DOHH2 (cell line): Measurements from ENCODE around the gene GPRC5D.

ENCODE experiments used
- H3F3A ChIP-seq: fragments of 200-600 bp; sonication (generic), shearing (Covaris generic); 2 replicates; pipeline ENCODE4 v1.6.0; 2016; ENCODE audit warnings: antibody characterized with exemption, mild to moderate bottlenecking; ENCODE audit not compliant: control insufficient read depth, insufficient read depth
- H3K27ac ChIP-seq: fragments of 200-600 bp; sonication (generic); 2 replicates; pipeline ENCODE4 v1.5.1; 2014; ENCODE audit warnings: low read depth, mild to moderate bottlenecking, low read length, moderate library complexity
- H3K27me3 ChIP-seq: fragments of 200-600 bp; sonication (generic); 2 replicates; pipeline ENCODE4 v1.6.1; 2014; ENCODE audit warnings: mild to moderate bottlenecking, low read length, mixed read lengths; ENCODE audit not compliant: control insufficient read depth
- H3K36me3 ChIP-seq: fragments of 200-600 bp; sonication (generic); 2 replicates; pipeline ENCODE4 v1.6.1; 2014; ENCODE audit warnings: mild to moderate bottlenecking, low read length, moderate library complexity, mixed read lengths; ENCODE audit not compliant: control insufficient read depth
- H3K4me1 ChIP-seq: fragments of 200-600 bp; sonication (generic); 2 replicates; pipeline ENCODE4 v1.6.1; 2014; ENCODE audit warnings: mild to moderate bottlenecking, low read length, mixed read lengths; ENCODE audit not compliant: control insufficient read depth
- H3K4me2 ChIP-seq: fragments of 200-600 bp; sonication (generic); 2 replicates; pipeline ENCODE4 v1.6.0; 2014; ENCODE audit warnings: mild to moderate bottlenecking, low read length, moderate library complexity
- H3K4me3 ChIP-seq: fragments of 200-600 bp; sonication (generic); 2 replicates; pipeline ENCODE4 v1.5.1; 2014; ENCODE audit warnings: mild to moderate bottlenecking, low read length, mixed read lengths
- H3K79me2 ChIP-seq: fragments of 200-600 bp; sonication (generic); 2 replicates; pipeline ENCODE4 v1.6.1; 2014; ENCODE audit warnings: mild to moderate bottlenecking, low read length, mixed read lengths; ENCODE audit not compliant: control insufficient read depth
- H3K9me2 ChIP-seq: fragments of 200-600 bp; sonication (generic); replicated peaks from 2 replicates; pipeline ENCODE4 v1.6.1; 2014; ENCODE audit warnings: mild to moderate bottlenecking, low read length, mixed read lengths; ENCODE audit not compliant: control insufficient read depth
- H3K9me3 ChIP-seq: fragments of 200-600 bp; sonication (generic); 2 replicates; pipeline ENCODE4 v1.6.1; 2014; ENCODE audit warnings: antibody characterized with exemption, low read length, mixed read lengths; ENCODE audit not compliant: control insufficient read depth, insufficient read depth
- H4K20me1 ChIP-seq: fragments of 200-600 bp; sonication (generic); 2 replicates; pipeline ENCODE4 v1.6.0; 2014; ENCODE audit warnings: low read depth, mild to moderate bottlenecking, antibody characterized with exemption, low read length, moderate library complexity; ENCODE audit not compliant: control insufficient read depth, insufficient read depth
- EZH2phosphoT487 ChIP-seq: fragments of 200-600 bp; sonication (generic); IDR thresholded peaks from 2 replicates; pipeline ENCODE4 v1.6.1; 2017; ENCODE audit warnings: borderline replicate concordance, mild to moderate bottlenecking, antibody characterized with exemption, low read length, moderate library complexity, mixed read lengths
- TF ChIP-seq, protein P1 (sequence below): fragments of 200-600 bp; sonication (generic); IDR thresholded peaks from one replicate; pipeline ENCODE4 v1.5.1; 2014; ENCODE audit warnings: antibody characterized with exemption, mild to moderate bottlenecking, low read depth, low read length; ENCODE audit not compliant: poor library complexity, severe bottlenecking

The GPRC5D gene

DNA sequence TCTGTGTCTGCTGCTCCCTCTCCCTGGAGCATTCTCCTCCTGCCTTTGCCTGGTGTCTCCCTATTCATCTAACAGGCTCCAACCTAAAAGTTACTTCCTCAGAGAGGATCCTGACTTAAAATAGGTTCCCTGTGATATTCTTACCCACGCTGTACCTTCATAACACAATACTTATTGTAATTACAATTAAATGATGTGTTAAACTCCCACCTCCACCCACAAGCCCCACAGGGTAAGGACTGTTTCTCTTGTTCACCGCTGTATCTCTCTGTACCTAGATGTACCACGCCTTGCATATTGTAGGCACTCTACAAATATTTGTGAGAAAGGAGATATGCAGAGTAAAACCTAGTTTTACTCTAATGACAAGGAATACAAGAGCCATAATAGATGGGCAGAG, 43.1 kb upstream of the GPRC5D start:
- Histone ChIP-seq H3K36me3 (no peaks in the 10 kb centered on the region), H3K9me2 (no peaks in the 10 kb centered on the region), H3K27ac (no peak overlapping the region), H3K79me2 (no peaks in the 10 kb centered on the region), H4K20me1 (no peaks in the 10 kb centered on the region), H3K9me3 (no peaks in the 10 kb centered on the region), H3F3A (no peaks in the 10 kb centered on the region), H3K4me2 (no peak overlapping the region), H3K4me3 (no peak overlapping the region), H3K27me3 (peaks cover 33% of the 10 kb centered on the region), H3K4me1 (peaks cover 6% of the 10 kb centered on the region)
- TF ChIP-seq, protein P1, sequence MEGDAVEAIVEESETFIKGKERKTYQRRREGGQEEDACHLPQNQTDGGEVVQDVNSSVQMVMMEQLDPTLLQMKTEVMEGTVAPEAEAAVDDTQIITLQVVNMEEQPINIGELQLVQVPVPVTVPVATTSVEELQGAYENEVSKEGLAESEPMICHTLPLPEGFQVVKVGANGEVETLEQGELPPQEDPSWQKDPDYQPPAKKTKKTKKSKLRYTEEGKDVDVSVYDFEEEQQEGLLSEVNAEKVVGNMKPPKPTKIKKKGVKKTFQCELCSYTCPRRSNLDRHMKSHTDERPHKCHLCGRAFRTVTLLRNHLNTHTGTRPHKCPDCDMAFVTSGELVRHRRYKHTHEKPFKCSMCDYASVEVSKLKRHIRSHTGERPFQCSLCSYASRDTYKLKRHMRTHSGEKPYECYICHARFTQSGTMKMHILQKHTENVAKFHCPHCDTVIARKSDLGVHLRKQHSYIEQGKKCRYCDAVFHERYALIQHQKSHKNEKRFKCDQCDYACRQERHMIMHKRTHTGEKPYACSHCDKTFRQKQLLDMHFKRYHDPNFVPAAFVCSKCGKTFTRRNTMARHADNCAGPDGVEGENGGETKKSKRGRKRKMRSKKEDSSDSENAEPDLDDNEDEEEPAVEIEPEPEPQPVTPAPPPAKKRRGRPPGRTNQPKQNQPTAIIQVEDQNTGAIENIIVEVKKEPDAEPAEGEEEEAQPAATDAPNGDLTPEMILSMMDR, result no peak
- no peak for TF ChIP-seq EZH2phosphoT487

DNA sequence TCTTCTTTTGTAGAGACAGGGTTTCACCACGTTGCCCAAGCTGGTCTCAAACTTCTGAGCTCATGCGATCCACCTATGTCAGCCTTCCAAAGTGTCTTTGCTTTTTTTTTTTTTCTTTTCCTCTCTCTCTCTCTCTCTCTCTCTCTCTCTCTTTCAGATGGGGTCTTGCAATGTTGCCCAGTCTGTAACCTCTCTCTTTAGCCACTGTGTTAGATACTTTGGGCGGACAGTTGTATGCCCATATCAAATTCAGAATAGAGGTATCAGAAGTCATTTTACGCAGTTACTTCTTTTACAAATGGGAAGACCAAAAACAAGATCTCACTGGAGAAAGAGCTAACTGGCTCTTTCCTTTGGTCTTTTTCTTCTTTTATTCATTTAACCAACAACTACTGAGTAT, 41.4 kb upstream of the GPRC5D start:
- Histone ChIP-seq H3K79me2 (no peaks in the 10 kb centered on the region), H3K36me3 (no peaks in the 10 kb centered on the region), H3K9me3 (no peaks in the 10 kb centered on the region), H3F3A (no peaks in the 10 kb centered on the region), H3K27me3 (peaks cover 33% of the 10 kb centered on the region), H3K27ac (no peak overlapping the region), H3K9me2 (no peaks in the 10 kb centered on the region), H4K20me1 (no peaks in the 10 kb centered on the region), H3K4me3 (no peak overlapping the region), H3K4me2 (no peak overlapping the region), H3K4me1 (no peaks in the 10 kb centered on the region)
- TF ChIP-seq, protein P1, result no peak
- no peak for TF ChIP-seq EZH2phosphoT487

DNA sequence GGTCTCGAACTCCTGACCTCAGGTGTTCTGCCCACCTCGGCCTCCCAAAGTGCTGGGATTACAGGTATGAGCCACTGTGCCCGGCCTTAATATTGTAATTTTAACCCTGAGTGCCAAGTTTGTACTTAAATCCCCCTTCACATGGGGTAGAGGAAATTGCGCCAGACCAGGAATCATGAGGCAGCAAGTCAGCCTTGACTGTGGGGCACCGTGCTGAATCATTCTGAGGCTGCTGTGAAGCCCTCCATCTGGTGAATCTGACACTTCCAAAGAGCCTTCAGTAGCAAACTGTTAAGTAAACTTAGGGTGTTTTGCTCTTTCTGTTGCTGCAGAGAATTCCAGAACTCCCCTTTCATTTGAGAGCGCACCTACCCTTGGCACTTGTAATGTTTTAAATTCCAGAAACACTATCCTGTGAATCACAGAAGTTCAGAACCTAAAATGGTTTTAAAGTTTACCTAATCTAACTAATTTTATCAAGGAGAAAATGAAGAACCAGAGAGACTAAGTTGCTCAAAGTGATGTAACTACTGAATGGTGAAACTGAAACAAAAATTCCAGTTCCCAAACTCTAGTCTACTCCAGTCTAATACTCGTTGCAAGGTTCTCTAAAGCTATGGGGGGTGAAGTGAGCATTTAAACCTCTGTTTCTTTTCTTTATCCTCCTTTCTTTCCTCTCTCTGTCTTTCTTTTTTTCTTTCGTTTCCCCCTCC, 40.6 kb upstream of the GPRC5D start:
- H3K27me3 ChIP-seq, result peaks cover 30% of the 10 kb centered on the region

More for the DNA sequence above, 40.6 kb upstream of the GPRC5D start:
- Histone ChIP-seq H3K4me1 (no peaks in the 10 kb centered on the region), H3K79me2 (no peaks in the 10 kb centered on the region), H3K4me3 (no peak overlapping the region), H3K36me3 (no peaks in the 10 kb centered on the region), H3K27ac (no peak overlapping the region), H3K9me3 (no peaks in the 10 kb centered on the region), H3F3A (no peaks in the 10 kb centered on the region), H4K20me1 (no peaks in the 10 kb centered on the region), H3K4me2 (no peak overlapping the region), H3K9me2 (no peaks in the 10 kb centered on the region)
- no peak for TF ChIP-seq EZH2phosphoT487
- TF ChIP-seq, protein P1, result no peak
